Trophoblast cell (in vitro differentiated cells and primary cell): Measurements from ENCODE around the gene NRCAM.
A peak's percentile ranks its signal among the peaks of the same experiment; 100 is the strongest.

Source experiments
- DNase-seq, 2 donors: peaks; one replicate each; pipeline ENCODE4 v3.0.0-alpha.2; 2016
- H2AFZ ChIP-seq: 2 replicates; pipeline ENCODE4 v1.6.1; 2013; ENCODE audit warnings: low read length, moderate library complexity, mild to moderate bottlenecking; ENCODE audit not compliant: insufficient read depth, poor library complexity
- H2AK5ac ChIP-seq: 2 replicates; pipeline ENCODE4 v1.6.1; 2013; ENCODE audit warnings: mild to moderate bottlenecking, low read length
- H2BK120ac ChIP-seq: 2 replicates; pipeline ENCODE4 v1.6.1; 2013; ENCODE audit warnings: low read length, mild to moderate bottlenecking, moderate library complexity; ENCODE audit not compliant: insufficient read depth, poor library complexity
- H2BK12ac ChIP-seq: 2 replicates; pipeline ENCODE4 v1.6.1; 2013; ENCODE audit warnings: mild to moderate bottlenecking, low read length, moderate library complexity
- H2BK5ac ChIP-seq: 2 replicates; pipeline ENCODE4 v1.6.1; 2013; ENCODE audit warnings: low read length, low read depth, moderate library complexity, mild to moderate bottlenecking; ENCODE audit not compliant: poor library complexity
- H3K14ac ChIP-seq: 2 replicates; pipeline ENCODE4 v1.6.1; 2013; ENCODE audit warnings: mild to moderate bottlenecking, low read length
- H3K18ac ChIP-seq: 2 replicates; pipeline ENCODE4 v1.6.1; 2013; ENCODE audit warnings: mild to moderate bottlenecking, low read length
- H3K23ac ChIP-seq: 2 replicates; pipeline ENCODE4 v1.6.1; 2013; ENCODE audit warnings: low read length
- H3K27ac ChIP-seq: 2 replicates; pipeline ENCODE4 v1.5.1; 2013; ENCODE audit warnings: low read depth, mild to moderate bottlenecking, inconsistent platforms, low read length, moderate library complexity
- H3K27me3 ChIP-seq: 2 replicates; pipeline ENCODE4 v1.6.1; 2013; ENCODE audit warnings: inconsistent platforms, mild to moderate bottlenecking, low read length, moderate library complexity; ENCODE audit not compliant: insufficient read depth
- H3K36me3 ChIP-seq, 2 experiments: 1 replicate in 1 of 2; 2 replicates in 1 of 2; pipeline ENCODE4 v1.6.1; 2013; ENCODE audit warnings: low read length in 2 of 2, mild to moderate bottlenecking in 2 of 2, moderate library complexity in 1 of 2; ENCODE audit not compliant: insufficient read depth in 2 of 2, control insufficient read depth in 1 of 2
- H3K4ac ChIP-seq: 2 replicates; pipeline ENCODE4 v1.6.1; 2013; ENCODE audit warnings: low read depth, mild to moderate bottlenecking, low read length, moderate library complexity
- H3K4me1 ChIP-seq, 2 experiments: 1 replicate in 1 of 2; 2 replicates in 1 of 2; pipeline ENCODE4 v1.6.1; 2013; ENCODE audit warnings: low read length in 2 of 2, mild to moderate bottlenecking in 2 of 2, moderate library complexity in 1 of 2; ENCODE audit not compliant: insufficient read depth in 2 of 2, control insufficient read depth in 1 of 2
- H3K4me2 ChIP-seq: 2 replicates; pipeline ENCODE4 v1.6.1; 2013; ENCODE audit warnings: inconsistent platforms, mild to moderate bottlenecking, low read length, moderate library complexity
- H3K4me3 ChIP-seq: 2 replicates; pipeline ENCODE4 v1.5.1; 2013; ENCODE audit warnings: mild to moderate bottlenecking, low read depth, low read length, inconsistent platforms
- H3K79me1 ChIP-seq: one replicate; pipeline ENCODE4 v1.6.1; 2013; ENCODE audit warnings: low read length
- H3K79me2 ChIP-seq: 2 replicates; pipeline ENCODE4 v1.6.1; 2013; ENCODE audit warnings: low read length, mild to moderate bottlenecking; ENCODE audit not compliant: control insufficient read depth, insufficient read depth, poor library complexity
- H3K9ac ChIP-seq: 2 replicates; pipeline ENCODE4 v1.6.1; 2013; ENCODE audit warnings: mild to moderate bottlenecking, low read length
- H3K9me3 ChIP-seq: 2 replicates; pipeline ENCODE4 v1.6.1; 2013; ENCODE audit warnings: low read depth, mild to moderate bottlenecking, control low read depth, inconsistent platforms, low read length; ENCODE audit not compliant: insufficient read depth
- H4K12ac ChIP-seq: 2 replicates; pipeline ENCODE4 v1.6.1; 2013; ENCODE audit warnings: low read depth, mild to moderate bottlenecking, low read length, moderate library complexity
- H4K8ac ChIP-seq: 2 replicates; pipeline ENCODE4 v1.6.1; 2013; ENCODE audit warnings: low read depth, mild to moderate bottlenecking, low read length, moderate library complexity
- H4K91ac ChIP-seq: one replicate; pipeline ENCODE4 v1.6.1; 2013; ENCODE audit warnings: low read depth, mild to moderate bottlenecking, low read length, moderate library complexity
- WGBS: extraction: QIAGEN DNeasy Blood & Tissue Kit; methylation state at CpG from one replicate; pipeline ENCODE4 v1.1.7; 2013; ENCODE audit warnings: missing lambda C conversion rate; ENCODE audit not compliant: insufficient read length, insufficient coverage; ENCODE audit errors: extremely low coverage; 5-methylcytosine and 5-hydroxymethylcytosine counted together

NRCAM gene

DNA sequence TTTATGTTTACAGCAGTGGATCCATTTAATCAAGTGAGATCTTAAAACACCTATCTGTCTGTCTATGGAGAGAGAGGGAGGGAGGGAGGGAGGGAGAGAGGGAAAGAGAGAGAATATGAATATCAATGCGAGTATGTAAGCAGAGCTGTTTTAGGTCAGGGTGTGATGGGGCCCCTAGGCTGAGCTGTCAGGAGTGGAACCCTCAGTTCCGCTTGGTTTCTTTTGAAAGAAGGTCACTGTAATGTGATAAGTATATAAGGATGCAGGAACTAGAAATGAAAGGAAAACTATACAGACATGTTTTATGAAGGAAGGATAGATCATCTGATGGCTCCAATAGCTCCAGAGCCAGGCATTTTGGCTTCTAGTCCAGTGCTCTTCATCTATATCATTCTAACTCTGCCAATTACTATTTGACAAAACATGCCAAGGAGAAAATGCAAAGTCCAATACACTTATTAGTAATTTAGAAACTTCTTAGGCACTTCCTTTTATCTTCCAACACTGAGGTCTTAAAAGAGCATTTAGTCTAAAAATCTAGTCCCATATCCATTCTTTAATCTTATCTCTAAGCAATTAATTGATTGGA lies 70.3 kb downstream of the NRCAM start:
- no CpG with 5 or more reads among the region's 2 CpGs for WGBS
- H3K79me2 ChIP-seq: no peaks in the 10 kb centered on the region

DNA sequence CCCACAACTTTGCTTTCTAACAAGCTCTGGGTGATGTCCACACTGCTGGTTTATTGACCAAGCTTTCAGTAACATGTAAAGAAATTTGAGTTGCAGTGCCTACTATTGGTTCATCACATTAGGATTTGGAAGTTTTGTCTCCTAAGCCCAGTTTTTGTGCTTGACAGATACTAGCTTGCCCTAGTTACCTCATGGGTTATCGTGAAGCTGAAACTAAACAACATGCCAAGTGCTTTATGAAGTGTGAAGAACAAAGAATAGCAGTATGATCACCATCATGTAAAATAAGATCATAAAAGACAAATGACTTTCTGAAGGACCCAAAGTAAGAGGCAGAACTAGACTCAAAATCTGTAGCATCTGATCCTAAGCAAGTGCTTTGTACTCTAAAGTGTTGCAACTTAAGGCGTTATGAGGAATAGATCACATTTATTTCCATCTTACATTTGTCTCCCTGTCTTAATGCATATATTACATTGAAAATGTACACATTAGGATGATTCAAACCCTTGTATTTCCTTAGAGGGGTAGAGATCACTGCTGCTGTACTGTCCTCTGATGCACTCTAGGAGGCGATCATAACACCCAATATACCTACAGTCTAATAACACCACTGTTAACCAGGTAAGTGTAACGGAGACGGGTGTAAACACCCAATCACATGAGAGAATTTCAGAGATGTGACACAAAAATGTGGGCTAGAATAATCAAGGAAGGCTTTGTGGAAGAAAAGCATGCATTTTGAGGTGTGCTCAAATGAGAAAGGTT lies 71.3 kb downstream of the NRCAM start:
- Histone ChIP-seq H2AK5ac (no peak overlapping the region), H2BK5ac (no peak overlapping the region), H4K91ac (no peak overlapping the region), H3K4me2 (no peak overlapping the region), H2AFZ (no peak overlapping the region), H3K9me3 (no peaks in the 10 kb centered on the region), H3K79me2 (no peaks in the 10 kb centered on the region), H3K4me1 (no peaks in the 10 kb centered on the region), H2BK12ac (no peak overlapping the region), H3K23ac (no peak overlapping the region), H3K18ac (no peak overlapping the region), H3K27me3 (no peaks in the 10 kb centered on the region), H4K12ac (no peak overlapping the region), H4K8ac (no peak overlapping the region), H2BK120ac (no peak overlapping the region), H3K36me3 (no peaks in the 10 kb centered on the region), H3K14ac (no peak overlapping the region), H3K4me3 (no peak overlapping the region), H3K9ac (no peak overlapping the region), H3K4ac (no peak overlapping the region), H3K79me1 (no peaks in the 10 kb centered on the region), H3K27ac (no peak overlapping the region)
- no CpG with 5 or more reads among the region's 5 CpGs for WGBS
- DNase-seq: peak in 1 of 2 donors; percentile 30

More for the DNA sequence above, 70.3 kb downstream of the NRCAM start:
- Histone ChIP-seq H2BK120ac (no peak overlapping the region), H3K9ac (no peak overlapping the region), H2AK5ac (no peak overlapping the region), H3K4ac (no peak overlapping the region), H4K8ac (no peak overlapping the region), H3K27ac (no peak overlapping the region), H4K12ac (no peak overlapping the region), H3K4me1 (no peaks in the 10 kb centered on the region), H3K27me3 (no peaks in the 10 kb centered on the region), H3K23ac (no peak overlapping the region), H3K79me1 (no peaks in the 10 kb centered on the region), H3K9me3 (no peaks in the 10 kb centered on the region), H3K36me3 (no peaks in the 10 kb centered on the region), H3K4me3 (no peak overlapping the region), H3K14ac (no peak overlapping the region), H2BK5ac (no peak overlapping the region), H3K18ac (no peak overlapping the region), H2AFZ (no peak overlapping the region), H2BK12ac (no peak overlapping the region), H4K91ac (no peak overlapping the region), H3K4me2 (no peak overlapping the region)
- no peak for DNase-seq

GRCh38 chr7:108382932-108383331 lies 73.3 kb downstream of the NRCAM start:
- no peak overlapping the region for H4K8ac ChIP-seq
- H3K27me3 ChIP-seq: no peaks in the 10 kb centered on the region
- WGBS: no CpG with 5 or more reads among the region's 1 CpG
- no peak overlapping the region for H3K9ac ChIP-seq
- no peak overlapping the region for H3K4ac ChIP-seq
- H2AK5ac ChIP-seq: no peak overlapping the region
- no peak overlapping the region for H2BK120ac ChIP-seq
- H3K36me3 ChIP-seq: no peaks in the 10 kb centered on the region
- no peaks in the 10 kb centered on the region for H3K79me2 ChIP-seq
- no peak overlapping the region for H3K4me2 ChIP-seq
- no peak overlapping the region for H3K14ac ChIP-seq
- H2AFZ ChIP-seq: no peak overlapping the region
- H3K23ac ChIP-seq: no peak overlapping the region
- H2BK12ac ChIP-seq: no peak overlapping the region
- H4K12ac ChIP-seq: no peak overlapping the region
- H4K91ac ChIP-seq: no peak overlapping the region
- H3K27ac ChIP-seq: no peak overlapping the region
- no peak overlapping the region for H3K18ac ChIP-seq
- H3K9me3 ChIP-seq: no peaks in the 10 kb centered on the region
- no peak for DNase-seq
- no peak overlapping the region for H3K4me3 ChIP-seq
- no peak overlapping the region for H2BK5ac ChIP-seq
- H3K4me1 ChIP-seq: no peaks in the 10 kb centered on the region
- H3K79me1 ChIP-seq: no peaks in the 10 kb centered on the region

DNA sequence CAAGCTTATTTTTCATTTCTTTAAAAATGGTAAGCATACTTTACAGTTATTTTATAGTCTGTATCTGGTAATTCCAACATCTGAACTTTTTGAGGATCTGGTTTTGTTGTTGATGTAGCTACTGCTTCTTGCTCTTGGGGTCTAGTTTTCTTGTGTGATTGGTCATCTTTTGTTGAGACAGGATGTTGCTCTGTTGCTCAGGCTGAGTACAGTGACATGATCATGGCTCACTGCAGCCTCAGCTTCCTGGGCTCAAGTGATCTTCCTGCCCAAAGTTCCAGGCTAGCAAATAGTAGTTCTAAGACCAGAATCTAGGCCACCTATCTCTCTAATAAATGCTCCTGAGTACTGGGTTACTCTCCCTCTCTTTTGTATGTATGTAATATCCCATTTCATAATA lies 75.7 kb downstream of the NRCAM start:
- no peak overlapping the region for H3K27ac ChIP-seq
- no peak overlapping the region for H3K4me3 ChIP-seq
- H4K12ac ChIP-seq: no peak overlapping the region
- H3K18ac ChIP-seq: no peak overlapping the region
- no peak overlapping the region for H2AK5ac ChIP-seq
- H3K27me3 ChIP-seq: no peaks in the 10 kb centered on the region
- H3K36me3 ChIP-seq: no peaks in the 10 kb centered on the region
- no peak overlapping the region for H3K14ac ChIP-seq
- no peaks in the 10 kb centered on the region for H3K9me3 ChIP-seq
- no peak overlapping the region for H2BK5ac ChIP-seq
- no peaks in the 10 kb centered on the region for H3K4me1 ChIP-seq
- H2BK12ac ChIP-seq: no peak overlapping the region
- H3K9ac ChIP-seq: no peak overlapping the region
- H3K23ac ChIP-seq: no peak overlapping the region
- DNase-seq: no peak
- H2AFZ ChIP-seq: no peak overlapping the region
- no peak overlapping the region for H4K91ac ChIP-seq
- H4K8ac ChIP-seq: no peak overlapping the region
- H3K79me1 ChIP-seq: no peaks in the 10 kb centered on the region
- H3K4me2 ChIP-seq: no peak overlapping the region
- H3K79me2 ChIP-seq: no peaks in the 10 kb centered on the region
- no peak overlapping the region for H2BK120ac ChIP-seq
- no peak overlapping the region for H3K4ac ChIP-seq
